Mesenteric fat pad (tissue), 1 donor: Measurements from ENCODE around the gene USP5. TPM values are rescaled to one million over a fixed set of nuclear protein-coding genes. Genes with fewer than 3 reads are reported as not detected.
"Not testable (repeated sequence)": the region's sequence is repeated elsewhere in the genome, so short reads cannot be mapped to it uniquely, and the experiment has no call there.

Experiments
- DNase-seq: peaks from one replicate; pipeline ENCODE4 v3.0.0-alpha.2; 2020; ENCODE audit warnings: low spot score
- total RNA-seq: library from RNA; stranded (reverse); fragmentation: NEBNext Ultra II Directional; extraction: Animal tissue kit (Norgen Biotek cat#: 25700); gene quantifications from one replicate; pipeline ENCODE4 v1.2.1, GENCODE V29; 2021
- donor health status: DM: yes; HTN: yes; CAD: no.

The USP5 gene
- total RNA-seq, 1 donor from 2014 or later: 74.8 TPM

GRCh38 chr12:6887460-6887859 is 35.5 kb downstream of the USP5 start:
- DNase-seq: no peak

DNA sequence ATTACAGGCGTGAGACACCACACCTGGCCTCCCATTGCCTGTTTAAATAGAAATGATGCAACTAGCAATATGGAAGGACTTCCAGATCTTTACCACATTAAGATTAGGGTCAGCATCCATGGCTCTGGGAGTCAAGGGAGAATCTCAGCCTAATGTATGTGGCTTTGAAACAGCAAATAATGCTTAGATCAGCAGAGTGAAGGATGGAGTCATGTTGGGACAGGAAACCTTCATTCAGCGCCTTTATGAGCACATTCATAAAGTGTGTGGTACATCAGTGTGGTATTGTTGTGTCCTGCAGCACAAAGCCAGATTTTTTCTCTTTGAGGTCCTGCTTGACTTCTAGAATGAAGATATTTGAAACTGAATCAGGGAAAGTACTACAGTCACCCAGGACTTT is 36.4 kb downstream of the USP5 start:
- DNase-seq: no peak

GRCh38 chr12:6888794-6889193 is 36.8 kb downstream of the USP5 start:
- DNase-seq: not testable (repeated sequence)

- not testable (repeated sequence) for DNase-seq
Observed at GRCh38 chr12:6889775-6890573, 38.0 kb downstream of the USP5 start.

DNA sequence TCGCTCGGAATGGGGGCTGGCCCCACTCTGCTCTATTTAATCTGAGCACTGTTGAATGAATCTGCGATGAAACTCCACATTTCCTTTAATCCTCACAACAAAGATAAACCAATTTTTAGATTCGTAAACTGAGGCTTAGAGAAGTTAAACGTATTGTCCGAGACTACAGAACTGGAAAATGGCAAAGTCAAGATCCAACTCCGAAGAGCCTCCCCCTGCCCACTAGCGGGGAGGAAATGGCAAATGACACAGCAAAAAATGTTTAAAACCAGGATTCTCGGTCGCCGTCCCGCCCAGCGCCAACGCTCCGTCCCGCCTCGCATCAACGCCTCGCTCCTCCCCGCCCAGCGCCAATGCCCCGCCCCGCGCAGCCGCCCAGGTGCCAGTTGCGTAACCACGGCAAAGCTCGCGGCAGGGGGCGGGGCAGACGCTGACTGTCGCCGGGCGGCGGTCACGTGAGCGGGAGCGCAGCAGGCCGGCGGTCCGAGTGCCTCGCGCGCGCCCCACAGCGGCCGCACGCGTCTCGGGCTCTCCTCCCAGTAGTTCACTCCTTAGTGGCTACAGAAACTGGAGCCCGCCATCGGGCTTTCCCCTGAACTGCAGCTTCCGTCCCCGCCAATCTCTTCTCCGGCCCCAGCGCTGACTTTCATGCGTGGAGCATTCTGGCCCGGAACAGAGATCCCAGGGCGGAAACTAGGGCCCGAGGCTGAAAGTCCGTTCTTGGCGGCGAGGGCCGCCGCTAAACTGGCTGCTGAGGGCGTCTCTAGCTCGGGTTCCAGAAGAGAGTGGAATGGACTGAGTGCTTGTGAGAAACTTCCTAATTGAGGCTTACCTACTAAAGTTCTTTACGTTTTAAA is 39.1 kb downstream of the USP5 start:
- peak; percentile 100 for DNase-seq

- no peak for DNase-seq
Observed at GRCh38 chr12:6891646-6892001, 39.7 kb downstream of the USP5 start.

GRCh38 chr12:6892683-6893082 is 40.7 kb downstream of the USP5 start:
- not testable (repeated sequence) for DNase-seq

DNA sequence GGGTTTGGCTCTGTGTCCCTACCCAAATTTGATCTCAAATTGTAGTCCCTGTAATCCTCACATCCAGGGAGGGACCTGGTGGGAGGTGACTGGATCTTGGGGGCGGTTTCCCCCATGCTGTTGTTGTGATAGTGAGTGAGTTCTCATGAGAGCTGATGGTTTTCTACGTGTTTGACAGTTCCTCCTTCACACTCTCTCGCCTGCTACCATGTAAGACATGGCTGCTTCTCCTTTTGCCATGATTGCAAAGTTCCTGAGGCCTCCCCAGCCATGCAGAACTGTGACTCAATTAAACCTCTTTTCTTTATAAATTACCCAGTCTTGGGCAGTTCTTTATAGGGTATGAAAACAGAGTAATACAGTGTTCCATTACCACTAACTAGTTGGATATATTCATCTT is 42.4 kb downstream of the USP5 start:
- DNase-seq: no peak

GRCh38 chr12:6896846-6897435 is 45.0 kb downstream of the USP5 start:
- DNase-seq: no peak

GRCh38 chr12:6899427-6899826 is 47.5 kb downstream of the USP5 start:
- no peak for DNase-seq

- no peak for DNase-seq
Observed at GRCh38 chr12:6899837-6900519, 48.0 kb downstream of the USP5 start.

- DNase-seq: no peak
Observed at GRCh38 chr12:6902448-6902847, 50.5 kb downstream of the USP5 start.

DNA sequence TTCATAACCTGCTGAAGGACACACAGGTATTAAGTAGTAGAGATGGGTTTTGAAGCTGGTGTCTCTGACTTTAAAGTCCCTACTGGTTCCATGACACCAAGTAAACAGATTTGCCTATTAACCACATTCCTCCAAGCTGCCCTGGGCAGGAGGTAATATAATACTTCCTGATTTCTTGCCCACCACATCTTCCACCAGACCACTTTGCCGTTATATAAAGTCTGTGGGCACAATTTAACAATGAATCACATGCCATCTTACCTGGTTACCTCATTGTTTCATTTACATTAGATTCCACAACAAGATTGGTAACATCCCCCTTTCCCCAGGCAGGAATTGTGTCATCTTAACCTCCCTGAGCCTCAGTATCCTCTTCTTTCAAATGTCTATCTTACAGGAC is 51.8 kb downstream of the USP5 start:
- DNase-seq: no peak

DNA sequence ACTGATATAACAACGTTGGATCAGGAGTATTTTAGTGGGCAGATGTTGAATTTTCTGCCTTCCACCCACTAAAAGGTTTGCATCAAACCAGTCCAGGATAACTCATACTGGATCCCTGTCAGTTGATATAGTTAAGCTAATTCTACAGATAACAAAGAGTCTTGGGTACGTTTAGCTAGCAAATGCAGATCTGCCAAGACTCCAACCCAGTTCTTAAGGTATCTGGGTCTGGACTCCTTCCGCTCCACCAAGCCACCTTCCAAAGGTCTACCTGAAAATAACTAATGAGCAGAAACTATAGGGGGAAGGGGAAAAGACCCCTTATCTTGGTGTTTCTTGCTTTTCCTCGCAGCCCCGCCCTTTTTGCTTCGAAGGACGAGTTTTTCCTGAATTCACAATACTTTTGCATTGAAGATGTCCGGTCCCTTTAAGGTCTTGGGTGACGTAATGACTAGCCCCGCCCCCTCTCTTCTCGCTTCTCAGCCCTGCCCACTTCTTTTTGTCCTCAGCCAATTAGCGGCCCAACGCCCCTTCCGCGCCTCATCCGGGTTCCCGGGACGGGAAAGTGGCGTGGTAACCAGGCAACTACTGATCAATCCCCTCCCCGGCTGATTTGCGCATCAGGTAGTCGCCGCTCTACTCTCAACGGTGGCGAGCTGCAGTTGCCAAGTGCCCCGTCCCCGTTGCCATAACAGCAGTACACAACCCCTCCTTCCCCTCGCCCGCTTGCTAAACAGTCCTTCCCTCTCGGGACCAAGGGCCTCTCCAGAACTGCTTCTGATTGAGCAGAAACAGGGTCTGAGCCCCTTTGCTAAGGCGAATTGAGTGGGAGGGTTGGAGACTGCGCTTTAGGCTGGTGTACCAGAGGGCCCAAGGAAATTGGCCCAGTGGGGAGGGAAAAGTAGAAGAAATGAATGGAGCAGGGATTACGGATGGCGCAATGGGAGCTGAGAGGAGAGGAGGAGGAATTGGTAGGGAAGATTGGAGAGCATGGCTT is 52.6 kb downstream of the USP5 start, which contains the start of gene LRRC23:
LRRC23 (plus strand) TSS at position 543 of the 997 bp plus-strand sequence. CDS start 812 bp downstream, outside the sequence.
- peak; percentile 98 for DNase-seq

GRCh38 chr12:6905414-6906040 is 53.6 kb downstream of the USP5 start:
- no peak for DNase-seq

DNA sequence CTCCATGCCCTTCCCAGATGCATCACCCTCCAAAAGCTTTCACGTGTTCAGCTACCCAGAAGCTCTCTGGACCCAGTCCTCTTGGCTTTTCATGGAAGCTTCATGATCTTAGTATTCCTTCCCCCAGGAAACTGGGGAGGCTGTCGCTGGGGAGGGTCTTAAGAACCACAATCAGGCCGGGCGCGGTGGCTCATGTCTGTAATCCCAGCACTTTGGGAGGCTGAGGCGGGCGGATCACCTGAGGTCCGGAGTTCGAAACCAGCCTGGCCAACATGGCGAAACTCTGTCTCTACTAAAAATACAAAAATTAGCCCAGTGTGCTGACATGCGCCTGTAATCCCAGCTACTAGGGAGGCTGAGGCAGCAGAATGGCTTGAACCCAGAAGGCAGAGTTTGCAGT is 56.2 kb downstream of the USP5 start:
- DNase-seq: not testable (repeated sequence)

DNA sequence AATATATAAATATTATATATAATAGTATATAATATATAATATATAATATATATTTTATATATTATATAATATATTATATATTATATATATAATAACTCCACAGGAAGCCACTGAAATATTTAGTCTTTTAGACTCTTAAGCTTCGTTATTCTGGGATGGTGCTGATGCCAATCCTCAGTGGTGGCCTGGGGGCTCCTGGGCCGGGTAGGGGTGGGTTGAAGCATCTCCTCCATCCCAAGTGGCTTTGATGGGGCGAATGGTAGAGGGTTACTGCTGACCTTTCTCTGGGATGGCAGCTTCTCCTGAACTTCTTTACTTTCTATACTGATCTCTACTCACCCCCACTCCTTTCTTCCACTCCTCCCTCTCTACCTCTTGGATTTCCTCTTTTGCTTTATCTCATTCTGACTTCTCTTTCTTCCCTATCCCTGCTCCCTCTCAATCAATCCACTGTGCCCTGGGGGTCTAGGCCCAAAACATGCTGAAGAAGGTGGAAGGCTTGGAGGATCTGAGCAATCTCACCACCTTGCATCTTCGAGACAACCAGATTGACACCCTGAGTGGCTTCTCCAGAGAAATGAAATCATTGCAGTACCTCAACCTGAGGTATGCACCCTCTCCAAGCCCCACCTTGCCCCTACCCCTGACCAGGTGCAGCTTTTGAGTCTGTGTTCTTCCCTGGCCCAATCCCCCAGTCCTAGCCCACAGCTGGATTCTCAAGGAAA is 57.6 kb downstream of the USP5 start:
- DNase-seq: no peak

- DNase-seq: no peak
Observed at GRCh38 chr12:6912164-6912935, 60.4 kb downstream of the USP5 start.
